IMR-90 (cell line): Measurements from ENCODE around the gene MRPS34. TPM values are rescaled to one million over a fixed set of nuclear protein-coding genes. Genes with fewer than 3 reads are reported as not detected.

Experiments
- ATAC-seq: fragments of 200-7000 bp; cut with Tn5 transposase; 2 replicates; pipeline ENCODE4 v1.9.1; 2020; ENCODE audit warnings: low read depth, mild to moderate bottlenecking, moderate library complexity
- BruUV-seq: library from RNA; stranded (reverse); fragments of 400-500 nt; replicated peaks from 2 replicates; lab custom pipeline; 2021; lab: Mats Ljungman, UMichigan
- CTCF ChIA-PET: fragments of 300-600 bp; formaldehyde crosslinking; extraction: SDS; loops from one replicate; lab custom pipeline; 2021; ENCODE audit warnings: antibody characterized with exemption; lab: Yijun Ruan, JAX
- POLR2A ChIA-PET: fragments of 300-600 bp; sonication (Branson Sonifier 250); formaldehyde crosslinking; loops from one replicate; lab custom pipeline; 2022; ENCODE audit warnings: antibody characterized with exemption; ENCODE audit not compliant: unreplicated experiment; lab: Charles Lee
- DNase-seq: peaks from one replicate; pipeline ENCODE4 v3.0.0; 2013
- H2AFZ ChIP-seq: replicated peaks from 2 replicates; pipeline ENCODE3; 2013; ENCODE audit warnings: low read length, mild to moderate bottlenecking; ENCODE audit not compliant: poor library complexity
- H2AK5ac ChIP-seq: 2 replicates; pipeline ENCODE4 v1.6.1; 2013; ENCODE audit warnings: low read depth, low read length, inconsistent platforms
- H2AK9ac ChIP-seq: replicated peaks from 2 replicates; pipeline ENCODE3; 2013; ENCODE audit warnings: mild to moderate bottlenecking, low read depth, low read length, moderate library complexity; ENCODE audit not compliant: poor library complexity
- H2BK120ac ChIP-seq: 2 replicates; pipeline ENCODE4 v1.6.1; 2013; ENCODE audit warnings: low read depth, low read length, inconsistent platforms
- H2BK15ac ChIP-seq: 3 replicates; pipeline ENCODE4 v1.6.1; 2013; ENCODE audit warnings: low read depth, low read length, inconsistent platforms
- H2BK20ac ChIP-seq: 2 replicates; pipeline ENCODE4 v1.6.1; 2013; ENCODE audit warnings: low read depth, mild to moderate bottlenecking, inconsistent platforms, low read length, moderate library complexity
- H2BK5ac ChIP-seq: 2 replicates; pipeline ENCODE4 v1.6.1; 2013; ENCODE audit warnings: mild to moderate bottlenecking, low read depth, low read length, inconsistent platforms; ENCODE audit not compliant: poor library complexity, severe bottlenecking
- H3K14ac ChIP-seq: replicated peaks from 2 replicates; pipeline ENCODE4 v1.6.1; 2013; ENCODE audit warnings: low read depth, low read length, inconsistent platforms
- H3K18ac ChIP-seq: 2 replicates; pipeline ENCODE4 v1.6.1; 2013; ENCODE audit warnings: low read depth, low read length, control low read depth
- H3K23ac ChIP-seq: 2 replicates; pipeline ENCODE4 v1.6.1; 2013; ENCODE audit warnings: low read depth, low read length, inconsistent platforms
- H3K27ac ChIP-seq: 2 replicates; pipeline ENCODE4 v1.5.1; 2013; ENCODE audit warnings: mild to moderate bottlenecking, control low read depth, low read length; ENCODE audit not compliant: insufficient read depth
- H3K27me3 ChIP-seq: 2 replicates; pipeline ENCODE4 v1.6.1; 2013; ENCODE audit warnings: low read length; ENCODE audit not compliant: control insufficient read depth, insufficient read depth
- H3K36me3 ChIP-seq: 2 replicates; pipeline ENCODE4 v1.6.1; 2013; ENCODE audit warnings: low read length, mixed read lengths; ENCODE audit not compliant: control insufficient read depth, insufficient read depth
- H3K4ac ChIP-seq: 2 replicates; pipeline ENCODE4 v1.6.1; 2013; ENCODE audit warnings: low read depth, low read length, inconsistent platforms
- H3K4me1 ChIP-seq: 2 replicates; pipeline ENCODE4 v1.6.1; 2013; ENCODE audit warnings: low read length, mixed read lengths; ENCODE audit not compliant: control insufficient read depth, insufficient read depth
- H3K4me2 ChIP-seq: 2 replicates; pipeline ENCODE4 v1.6.1; 2013; ENCODE audit warnings: low read depth, mild to moderate bottlenecking, control low read depth, low read length, moderate library complexity
- H3K4me3 ChIP-seq: 2 replicates; pipeline ENCODE4 v1.5.1; 2013; ENCODE audit warnings: low read depth, mild to moderate bottlenecking, control low read depth, low read length, moderate library complexity; ENCODE audit not compliant: insufficient read depth
- H3K56ac ChIP-seq: 2 replicates; pipeline ENCODE4 v1.6.1; 2013; ENCODE audit warnings: low read length, inconsistent platforms; ENCODE audit not compliant: insufficient read depth; ENCODE audit errors: extremely low read depth
- H3K79me1 ChIP-seq, 2 experiments: 2 replicates each; pipeline ENCODE4 v1.6.1; 2013; ENCODE audit warnings: low read length in 2 of 2, inconsistent platforms in 1 of 2, low read depth in 1 of 2
- H3K9ac ChIP-seq: 2 replicates; pipeline ENCODE4 v1.6.1; 2013; ENCODE audit warnings: low read depth, low read length, control low read depth
- H3K9me1 ChIP-seq: 2 replicates; pipeline ENCODE4 v1.6.1; 2013; ENCODE audit warnings: low read length, inconsistent platforms; ENCODE audit not compliant: insufficient read depth
- H3K9me3 ChIP-seq: 2 replicates; pipeline ENCODE4 v1.6.1; 2013; ENCODE audit warnings: low read length; ENCODE audit not compliant: control insufficient read depth, insufficient read depth
- H4K20me1 ChIP-seq: 2 replicates; pipeline ENCODE4 v1.6.1; 2013; ENCODE audit warnings: low read length, inconsistent platforms; ENCODE audit not compliant: insufficient read depth
- H4K5ac ChIP-seq: 2 replicates; pipeline ENCODE4 v1.6.1; 2013; ENCODE audit warnings: mild to moderate bottlenecking, low read depth, low read length, control low read depth
- H4K8ac ChIP-seq, 2 experiments: 2 replicates each; pipeline ENCODE4 v1.6.1; 2013; ENCODE audit warnings: low read depth in 2 of 2, low read length in 2 of 2, control low read depth in 1 of 2, inconsistent platforms in 1 of 2
- H4K91ac ChIP-seq: 2 replicates; pipeline ENCODE4 v1.6.1; 2013; ENCODE audit warnings: low read depth, low read length, inconsistent platforms; ENCODE audit not compliant: insufficient read depth
- CEBPB ChIP-seq: IDR thresholded peaks from 2 replicates; pipeline ENCODE4 v1.6.1; 2012; ENCODE audit warnings: low read depth, low read length, improper control_type of control experiment
- CHD1 ChIP-seq: IDR thresholded peaks from 2 replicates; pipeline ENCODE4 v1.6.1; 2012; ENCODE audit warnings: low read depth, low read length, improper control_type of control experiment
- MAFK ChIP-seq: IDR thresholded peaks from 2 replicates; pipeline ENCODE4 v1.6.1; 2012; ENCODE audit warnings: low read depth, low read length, improper control_type of control experiment
- MAZ ChIP-seq: IDR thresholded peaks from 2 replicates; pipeline ENCODE4 v1.6.1; 2012; ENCODE audit warnings: low read depth, mild to moderate bottlenecking, low read length, improper control_type of control experiment, moderate library complexity, borderline replicate concordance
- MXI1 ChIP-seq: IDR thresholded peaks from 2 replicates; pipeline ENCODE4 v1.6.1; 2012; ENCODE audit warnings: low read depth, mild to moderate bottlenecking, low read length, moderate library complexity, borderline replicate concordance
- NFE2L2 ChIP-seq: fragments of 150-350 bp; IDR thresholded peaks from 2 replicates; pipeline ENCODE4 v1.6.1; 2016; ENCODE audit warnings: low read depth, mild to moderate bottlenecking, low read length
- POLR2A ChIP-seq: IDR thresholded peaks from 2 replicates; pipeline ENCODE4 v1.6.1; 2012; ENCODE audit warnings: mild to moderate bottlenecking, low read depth, low read length
- RCOR1 ChIP-seq: IDR thresholded peaks from 2 replicates; pipeline ENCODE4 v1.6.1; 2012; ENCODE audit warnings: mild to moderate bottlenecking, low read length, improper control_type of control experiment; ENCODE audit not compliant: insufficient replicate concordance
- RFX5 ChIP-seq: IDR thresholded peaks from 2 replicates; pipeline ENCODE4 v1.8.0; 2012; ENCODE audit warnings: low read depth, mild to moderate bottlenecking, low read length, moderate library complexity
- SMC3 ChIP-seq: fragments of 150-350 bp; IDR thresholded peaks from 2 replicates; pipeline ENCODE4 v1.6.1; 2016; ENCODE audit warnings: low read depth, mild to moderate bottlenecking, antibody characterized with exemption, low read length, moderate library complexity
- WGBS, 2 experiments: methylation state at CpG; one replicate each; pipeline versions ENCODE4 v1.1.5 to v1.1.7; 2013; ENCODE audit warnings: missing lambda C conversion rate in 2 of 2; ENCODE audit not compliant: insufficient read length in 1 of 2; ENCODE audit errors: extremely low coverage in 2 of 2; 5-methylcytosine and 5-hydroxymethylcytosine counted together
- dilution Hi-C: fragments of 300-500 bp; cut with HindIII; formaldehyde crosslinking; loops from one replicate; pipeline ENCODE4 v1.14.3; 2018; ENCODE audit warnings: low sequenced_read_pairs; ENCODE audit not compliant: unreplicated experiment
- in situ Hi-C: fragments of 300-500 bp; cut with MboI; formaldehyde crosslinking; loops from 3 replicates; pipeline ENCODE4 v1.14.3; 2019; ENCODE audit warnings: low sequenced_read_pairs, inconsistent platforms, mixed read lengths
- intact Hi-C: fragments of 100-400 bp; cut with micrococcal nuclease; formaldehyde crosslinking; loops from 2 replicates; pipeline ENCODE4 v1.10.0; 2022
- polyA plus RNA-seq, 3 experiments: library from polyadenylated mRNA; depleted of rRNA; stranded (reverse); fragments of >200 nt; gene quantifications; 2 replicates each; pipeline ENCODE4 v1.2.3, GENCODE V29; 2012; ENCODE audit warnings: low replicate concordance in 1 of 3
- total RNA-seq: library from RNA; depleted of rRNA; stranded (reverse); fragments of >200 nt; gene quantifications from 2 replicates; pipeline ENCODE4 v1.2.3, GENCODE V29; 2012
- TF ChIP-seq, protein P1 (sequence below): fragments of 150-350 bp; IDR thresholded peaks from 2 replicates; pipeline ENCODE4 v1.6.1; 2017; ENCODE audit warnings: mild to moderate bottlenecking, antibody characterized with exemption, low read length, low read depth
- TF ChIP-seq, protein P2 (sequence below): conservative IDR thresholded peaks from 2 replicates; pipeline ENCODE4 v1.5.1; 2012; ENCODE audit warnings: mild to moderate bottlenecking, low read depth, low read length, improper control_type of control experiment

The MRPS34 gene
- total and polyA plus RNA-seq, 2 of the 4 experiments (the other 2 are of a cell fraction), result 68.5 to 80.4 TPM

DNA sequence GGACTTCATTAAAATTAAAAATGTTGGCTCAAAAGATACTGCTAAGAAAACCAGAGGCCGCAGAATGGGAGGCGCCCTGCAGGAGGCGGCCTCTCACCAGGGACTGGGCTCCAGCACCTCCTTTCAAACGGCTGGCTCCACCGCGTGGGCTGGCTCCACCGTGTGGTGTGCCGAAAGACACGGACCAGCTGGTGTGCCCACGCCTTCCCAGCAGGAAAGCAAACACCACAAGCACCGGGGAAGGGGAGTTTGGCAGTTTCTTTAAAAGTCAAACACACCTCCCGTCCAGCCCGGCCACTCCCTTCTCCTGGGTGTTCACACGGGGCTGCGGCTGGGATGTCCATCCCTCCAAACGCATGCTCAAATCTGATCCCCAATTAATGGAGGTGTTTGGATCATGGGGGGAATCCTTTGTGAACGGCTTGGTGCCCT, 39.8 kb upstream of the MRPS34 start (continued):
- TF ChIP-seq MXI1, result peak; percentile 96

DNA sequence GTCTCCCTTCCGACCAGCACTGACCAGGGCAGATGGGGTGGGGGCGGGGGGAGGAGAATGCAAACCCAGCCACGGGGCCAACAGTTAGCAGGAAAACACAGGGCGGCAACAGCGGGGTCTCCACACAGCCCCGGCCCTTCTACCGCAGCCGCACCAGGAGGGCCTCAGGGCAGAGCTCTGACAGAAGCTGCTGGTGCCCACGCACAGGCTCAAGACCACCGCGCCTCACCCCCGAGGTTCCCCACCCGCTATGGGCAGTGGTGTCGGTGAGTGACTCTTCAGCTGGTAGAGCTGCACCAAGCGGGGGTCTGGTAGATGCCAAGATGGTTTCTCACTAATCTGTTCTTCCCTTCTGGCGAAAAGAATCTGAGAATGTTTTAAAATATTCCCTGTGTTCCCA, 37.6 kb upstream of the MRPS34 start:
- H3K27me3 ChIP-seq, result no peaks in the 10 kb centered on the region
- H3K18ac ChIP-seq, result no peak overlapping the region
- H3K79me1 ChIP-seq, result 0 out of 4 replicates have a peak, but pooled peaks cover 0 to 2% of the 10 kb centered on the region in 2 experiments
- ATAC-seq (no peak), DNase-seq (no peak)
- H3K4ac ChIP-seq, result no peak overlapping the region
- BruUV-seq, result no TSS peak
- H3K4me1 ChIP-seq, result peaks cover 4% of the 10 kb centered on the region; the same call in 1 of the 2 replicates
- H3K56ac ChIP-seq, result no peak overlapping the region
- no peak overlapping the region for H2AK9ac ChIP-seq
- H3K9me1 ChIP-seq, result peaks cover 2% of the 10 kb centered on the region; the same call in 1 of the 2 replicates
- ChIA-PET POLR2A (no interaction called here), CTCF (no interaction called here)
- H2BK15ac ChIP-seq, result no peak overlapping the region
- H2BK120ac ChIP-seq, result no peak overlapping the region
- H4K20me1 ChIP-seq, result no peaks in the 10 kb centered on the region
- 93% methylated on average over 3 of the region's 16 CpGs; no CpG with 5 or more reads in 1 of the 2 experiments for WGBS, 2 experiments
- H2AFZ ChIP-seq, result no peak overlapping the region
- H3K9me3 ChIP-seq, result no peaks in the 10 kb centered on the region
- peaks cover 20% of the 10 kb centered on the region; the same call in 1 of the 2 replicates for H3K36me3 ChIP-seq
- H2BK20ac ChIP-seq, result no peak overlapping the region
- H3K9ac ChIP-seq, result no peak overlapping the region
- no peak overlapping the region for H4K8ac ChIP-seq
- H2BK5ac ChIP-seq, result no peak overlapping the region
- intact Hi-C loops, result no loop called here
- no peak overlapping the region for H3K14ac ChIP-seq
- no peak overlapping the region for H3K23ac ChIP-seq
- H4K5ac ChIP-seq, result no peak overlapping the region
- no peak overlapping the region for H4K91ac ChIP-seq
- no peak overlapping the region for H3K4me3 ChIP-seq
- H2AK5ac ChIP-seq, result no peak overlapping the region
- in situ Hi-C loops, result no loop called here
- dilution Hi-C loops, result no loop called here
- TF ChIP-seq RCOR1 (no peak), MAFK (no peak), CEBPB (no peak), POLR2A (no peak), MXI1 (no peak), MAZ (no peak), CHD1 (no peak), SMC3 (no peak), RFX5 (no peak), NFE2L2 (no peak)
- TF ChIP-seq, protein P1, sequence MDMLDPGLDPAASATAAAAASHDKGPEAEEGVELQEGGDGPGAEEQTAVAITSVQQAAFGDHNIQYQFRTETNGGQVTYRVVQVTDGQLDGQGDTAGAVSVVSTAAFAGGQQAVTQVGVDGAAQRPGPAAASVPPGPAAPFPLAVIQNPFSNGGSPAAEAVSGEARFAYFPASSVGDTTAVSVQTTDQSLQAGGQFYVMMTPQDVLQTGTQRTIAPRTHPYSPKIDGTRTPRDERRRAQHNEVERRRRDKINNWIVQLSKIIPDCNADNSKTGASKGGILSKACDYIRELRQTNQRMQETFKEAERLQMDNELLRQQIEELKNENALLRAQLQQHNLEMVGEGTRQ, result no peak
- TF ChIP-seq, protein P2, sequence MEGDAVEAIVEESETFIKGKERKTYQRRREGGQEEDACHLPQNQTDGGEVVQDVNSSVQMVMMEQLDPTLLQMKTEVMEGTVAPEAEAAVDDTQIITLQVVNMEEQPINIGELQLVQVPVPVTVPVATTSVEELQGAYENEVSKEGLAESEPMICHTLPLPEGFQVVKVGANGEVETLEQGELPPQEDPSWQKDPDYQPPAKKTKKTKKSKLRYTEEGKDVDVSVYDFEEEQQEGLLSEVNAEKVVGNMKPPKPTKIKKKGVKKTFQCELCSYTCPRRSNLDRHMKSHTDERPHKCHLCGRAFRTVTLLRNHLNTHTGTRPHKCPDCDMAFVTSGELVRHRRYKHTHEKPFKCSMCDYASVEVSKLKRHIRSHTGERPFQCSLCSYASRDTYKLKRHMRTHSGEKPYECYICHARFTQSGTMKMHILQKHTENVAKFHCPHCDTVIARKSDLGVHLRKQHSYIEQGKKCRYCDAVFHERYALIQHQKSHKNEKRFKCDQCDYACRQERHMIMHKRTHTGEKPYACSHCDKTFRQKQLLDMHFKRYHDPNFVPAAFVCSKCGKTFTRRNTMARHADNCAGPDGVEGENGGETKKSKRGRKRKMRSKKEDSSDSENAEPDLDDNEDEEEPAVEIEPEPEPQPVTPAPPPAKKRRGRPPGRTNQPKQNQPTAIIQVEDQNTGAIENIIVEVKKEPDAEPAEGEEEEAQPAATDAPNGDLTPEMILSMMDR, result no peak
- H3K27ac ChIP-seq, result no peak overlapping the region
- H3K4me2 ChIP-seq, result no peak overlapping the region
